ENCODE results near the gene NREP. TPM values are rescaled to one million over a fixed set of nuclear protein-coding genes. Genes with fewer than 3 reads are reported as not detected.

The NREP gene
- total RNA-seq, 1 experiment from 2014 or later: 2.3 TPM

- no peak for DNase-seq
- intact Hi-C loops (cut with micrococcal nuclease; ENCODE audit: unreplicated experiment): no loop called here
- peaks cover 2% of the 10 kb centered on the region for H3K27me3 Mint-ChIP-seq (ENCODE audit: insufficient read depth, unreplicated experiment)
- H3K9me3 ChIP-seq: no peaks in the 10 kb centered on the region
- ChIA-PET CTCF (no interaction called here), POLR2A (no interaction called here)
- no TSS peak for BruUV-seq (replicated peaks)
- H3K4me1 Mint-ChIP-seq (ENCODE audit: low read depth, unreplicated experiment): no peaks in the 10 kb centered on the region
- no peak for TF ChIP-seq CTCF (IDR thresholded peaks at IDR 0.05; ENCODE audit: insufficient read depth in 1 of 2, low read depth in 1 of 2, low read length in 1 of 2, severe bottlenecking in 1 of 2, unreplicated experiment in 1 of 2)
- H3K4me3 Mint-ChIP-seq (ENCODE audit: unreplicated experiment): no peak overlapping the region
- H3K36me3 ChIP-seq (ENCODE audit: control insufficient read depth, insufficient read depth, low read length): no peaks in the 10 kb centered on the region
- H3K4me1 ChIP-seq: no peaks in the 10 kb centered on the region
- H3K36me3 Mint-ChIP-seq (ENCODE audit: insufficient read depth, unreplicated experiment): no peaks in the 10 kb centered on the region
- H3K27me3 ChIP-seq (replicated peaks; ENCODE audit: control insufficient read depth, insufficient read depth, low read length): no peaks in the 10 kb centered on the region
- no peak overlapping the region for H3K27ac Mint-ChIP-seq (ENCODE audit: unreplicated experiment)
- no peaks in the 10 kb centered on the region for H3K9me3 Mint-ChIP-seq (ENCODE audit: unreplicated experiment)
- H3K4me3 ChIP-seq (ENCODE audit: low read depth, low read length): no peak overlapping the region
These were observed 23.4 kb downstream of the NREP start for GRCh38 chr5:111733571-111733970.

- H3K27ac Mint-ChIP-seq (ENCODE audit: unreplicated experiment): no peak overlapping the region
- CTCF ChIA-PET: no interaction called here
- Histone ChIP-seq H3K27me3 (replicated peaks; ENCODE audit: control insufficient read depth, insufficient read depth, low read length) (no peaks in the 10 kb centered on the region), H3K9me3 (no peaks in the 10 kb centered on the region), H3K36me3 (ENCODE audit: control insufficient read depth, insufficient read depth, low read length) (no peaks in the 10 kb centered on the region), H3K4me3 (ENCODE audit: low read depth, low read length) (no peak overlapping the region), H3K4me1 (no peaks in the 10 kb centered on the region)
- no peaks in the 10 kb centered on the region for H3K36me3 Mint-ChIP-seq (ENCODE audit: insufficient read depth, unreplicated experiment)
- no peaks in the 10 kb centered on the region for H3K4me1 Mint-ChIP-seq (ENCODE audit: low read depth, unreplicated experiment)
- no peak for DNase-seq
- no peaks in the 10 kb centered on the region for H3K9me3 Mint-ChIP-seq (ENCODE audit: unreplicated experiment)
- no peak overlapping the region for H3K4me3 Mint-ChIP-seq (ENCODE audit: unreplicated experiment)
- intact Hi-C loops (cut with micrococcal nuclease; ENCODE audit: unreplicated experiment): no loop called here
- TF ChIP-seq CTCF (IDR thresholded peaks at IDR 0.05; ENCODE audit: insufficient read depth in 1 of 2, low read depth in 1 of 2, low read length in 1 of 2, severe bottlenecking in 1 of 2, unreplicated experiment in 1 of 2): no peak
- POLR2A ChIA-PET: no interaction called here
- peaks cover 2% of the 10 kb centered on the region for H3K27me3 Mint-ChIP-seq (ENCODE audit: insufficient read depth, unreplicated experiment)
- no TSS peak for BruUV-seq (replicated peaks)
These were observed 25.4 kb downstream of the NREP start for GRCh38 chr5:111731638-111732037.

GRCh38 chr5:111730659-111731382 is 26.2 kb downstream of the NREP start:
- POLR2A ChIA-PET: no interaction called here
- Mint-ChIP-seq H3K27me3 (ENCODE audit: insufficient read depth, unreplicated experiment) (peaks cover 6% of the 10 kb centered on the region), H3K9me3 (ENCODE audit: unreplicated experiment) (no peaks in the 10 kb centered on the region), H3K4me3 (ENCODE audit: unreplicated experiment) (no peak overlapping the region), H3K27ac (ENCODE audit: unreplicated experiment) (no peak overlapping the region), H3K4me1 (ENCODE audit: low read depth, unreplicated experiment) (no peaks in the 10 kb centered on the region), H3K36me3 (ENCODE audit: insufficient read depth, unreplicated experiment) (no peaks in the 10 kb centered on the region)
- H3K36me3 ChIP-seq (ENCODE audit: control insufficient read depth, insufficient read depth, low read length): no peaks in the 10 kb centered on the region
- CTCF ChIA-PET: no interaction called here
- no peak for DNase-seq
- no peaks in the 10 kb centered on the region for H3K9me3 ChIP-seq
- no peaks in the 10 kb centered on the region for H3K4me1 ChIP-seq
- no peaks in the 10 kb centered on the region for H3K27me3 ChIP-seq (replicated peaks; ENCODE audit: control insufficient read depth, insufficient read depth, low read length)
- intact Hi-C loops (cut with micrococcal nuclease; ENCODE audit: unreplicated experiment): no loop called here
- H3K4me3 ChIP-seq (ENCODE audit: low read depth, low read length): no peak overlapping the region
- TF ChIP-seq CTCF (IDR thresholded peaks at IDR 0.05; ENCODE audit: insufficient read depth in 1 of 2, low read depth in 1 of 2, low read length in 1 of 2, severe bottlenecking in 1 of 2, unreplicated experiment in 1 of 2): no peak
- BruUV-seq (replicated peaks): no TSS peak

All from Caco-2 (cell line).